ENCODE measurements around the gene WNK2.

The WNK2 gene

DNA sequence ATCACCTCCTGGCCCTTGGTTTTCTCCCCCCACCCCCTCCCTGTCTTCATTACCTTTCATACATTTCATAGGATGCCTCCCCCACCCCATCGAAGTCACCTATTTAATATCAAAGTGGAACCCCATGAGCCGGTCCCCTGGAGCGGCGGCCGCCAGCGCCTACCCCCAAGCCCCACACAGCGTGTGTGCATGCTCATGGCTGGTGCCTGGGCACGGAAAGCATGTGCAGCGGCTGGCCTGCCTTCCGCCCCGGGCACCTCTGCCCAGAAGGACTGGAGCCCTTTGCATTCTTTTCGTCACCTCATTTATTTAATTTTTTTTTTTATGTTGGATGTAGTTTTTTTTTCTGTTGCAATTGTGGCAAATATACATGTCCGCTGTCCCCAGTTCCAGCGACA, 116.2 kb downstream of the WNK2 start:
- DNase-seq, result no peak

DNA sequence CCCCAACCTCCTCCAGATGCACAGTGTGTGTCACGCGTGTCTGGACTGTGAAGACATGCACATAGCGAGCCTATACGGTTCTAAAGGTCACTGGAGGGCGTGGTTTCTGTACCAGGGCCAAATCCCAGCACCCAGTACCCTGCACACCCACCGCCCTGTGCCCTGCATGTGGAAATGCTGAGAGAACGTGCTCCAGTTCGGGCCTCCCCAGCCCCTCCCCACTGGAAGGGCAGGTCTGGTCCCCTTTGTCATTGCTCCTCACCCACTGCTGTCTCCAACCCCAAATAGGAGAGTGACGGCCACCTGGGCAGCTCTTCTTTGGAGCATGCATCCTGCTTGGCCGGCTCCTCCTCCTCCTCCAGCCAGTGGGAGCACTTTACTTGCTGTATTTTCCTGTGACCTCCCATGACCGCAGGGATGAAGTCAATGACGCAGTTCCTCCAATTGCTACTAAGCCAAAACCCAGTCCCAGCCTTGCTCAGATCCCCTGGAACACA, 116.7 kb downstream of the WNK2 start:
- no peak for DNase-seq

GRCh38 chr9:93301291-93301811, 117.4 kb downstream of the WNK2 start:
- no peak for DNase-seq

DNA sequence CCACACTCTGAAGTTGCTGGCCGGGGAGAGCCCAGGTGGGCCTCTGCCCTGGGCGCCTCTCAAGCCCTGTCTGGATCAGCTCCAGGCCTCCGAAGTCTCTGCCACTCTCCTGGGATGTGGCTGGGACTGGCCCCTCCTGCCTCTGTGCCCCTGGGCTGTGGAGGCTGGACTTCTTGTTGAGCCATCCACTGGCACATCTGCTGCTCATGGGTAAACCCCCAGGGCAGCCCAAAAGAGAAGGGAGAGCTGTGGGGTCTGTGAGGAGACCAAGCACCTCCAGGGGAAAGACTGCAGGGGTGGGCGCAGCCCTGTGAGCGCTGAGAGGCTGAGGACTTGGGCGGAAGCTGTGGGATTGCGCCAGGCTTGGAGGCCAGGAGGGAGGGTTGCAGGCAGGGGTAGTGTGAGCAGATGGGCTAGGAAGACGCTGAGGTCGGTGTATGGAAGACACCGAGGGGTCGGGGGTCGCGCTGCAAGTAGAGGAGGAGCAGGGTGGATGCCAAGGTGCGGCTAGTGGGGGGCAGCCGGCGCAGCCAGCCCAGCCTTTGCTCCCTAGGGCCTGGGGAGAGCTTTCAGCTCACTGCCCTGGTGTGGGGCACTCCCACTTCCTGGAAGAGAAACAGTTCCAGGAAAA, 118.1 kb downstream of the WNK2 start:
- DNase-seq, result no peak

DNA sequence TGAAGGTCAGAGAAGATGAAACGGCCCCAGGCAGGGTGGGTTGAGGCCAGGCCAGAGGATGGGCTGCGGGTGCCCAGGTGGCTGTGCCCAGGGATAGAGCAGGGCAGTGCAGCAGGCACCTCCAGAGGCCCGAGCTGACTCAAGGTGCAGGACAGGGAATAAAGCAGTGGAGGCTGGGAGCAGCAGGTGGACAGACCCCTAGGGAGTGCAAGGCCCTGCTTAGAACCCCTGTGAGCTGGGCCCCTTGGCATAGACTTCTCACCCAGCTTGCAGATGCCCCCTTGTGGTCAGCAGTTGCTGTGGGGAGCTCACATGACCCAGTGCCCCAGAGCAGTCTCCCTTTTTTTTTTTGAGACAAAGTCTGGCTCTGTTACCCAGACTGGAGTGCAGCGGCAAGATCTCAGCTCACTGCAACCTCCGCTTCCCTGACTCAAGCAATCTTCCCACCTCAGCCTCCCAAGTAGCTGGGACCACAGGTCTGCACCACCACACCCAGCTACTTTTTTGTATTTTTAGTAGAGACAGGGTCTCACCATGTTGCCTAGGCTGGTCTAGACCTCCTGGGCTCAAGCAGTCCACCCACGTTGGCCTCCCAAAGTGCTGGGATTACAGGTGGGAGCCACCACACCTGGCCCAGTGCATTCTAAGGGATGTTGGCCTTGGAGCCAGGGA, 118.8 kb downstream of the WNK2 start:
- DNase-seq, result no peak

- no peak for DNase-seq
These were observed 119.4 kb downstream of the WNK2 start for GRCh38 chr9:93303258-93303771.

GRCh38 chr9:93303806-93304573, 120.1 kb downstream of the WNK2 start:
- DNase-seq, result no peak

- peak; percentile 8 for DNase-seq
These were observed 120.9 kb downstream of the WNK2 start for GRCh38 chr9:93304574-93305496.

DNA sequence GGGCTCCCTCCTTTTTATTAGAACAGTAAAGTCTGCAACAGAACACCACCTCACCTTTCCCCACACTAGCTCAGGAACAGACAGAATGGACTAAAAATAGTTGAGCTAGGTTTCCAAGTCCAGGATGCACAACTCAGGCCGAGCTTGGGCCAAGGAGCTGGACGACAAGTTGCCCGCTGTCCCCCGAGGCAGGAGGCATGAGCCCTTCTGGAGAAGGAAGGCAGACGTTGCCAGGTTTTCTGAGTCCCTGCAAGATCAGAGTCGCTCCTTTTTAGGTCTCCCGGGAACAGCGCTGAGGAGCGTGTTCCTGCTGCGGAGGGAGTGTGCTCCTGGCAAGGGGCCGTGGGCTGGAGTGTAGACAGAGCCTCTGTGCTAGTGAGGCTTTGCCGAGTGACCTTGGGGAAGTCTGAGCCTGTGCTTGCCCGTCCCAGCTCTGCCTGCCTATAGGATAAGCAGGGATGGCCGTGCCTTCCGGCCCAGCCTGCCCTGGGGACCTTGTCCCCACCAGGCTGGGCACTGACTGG, 121.6 kb downstream of the WNK2 start:
- DNase-seq, result peak; percentile 30

DNA sequence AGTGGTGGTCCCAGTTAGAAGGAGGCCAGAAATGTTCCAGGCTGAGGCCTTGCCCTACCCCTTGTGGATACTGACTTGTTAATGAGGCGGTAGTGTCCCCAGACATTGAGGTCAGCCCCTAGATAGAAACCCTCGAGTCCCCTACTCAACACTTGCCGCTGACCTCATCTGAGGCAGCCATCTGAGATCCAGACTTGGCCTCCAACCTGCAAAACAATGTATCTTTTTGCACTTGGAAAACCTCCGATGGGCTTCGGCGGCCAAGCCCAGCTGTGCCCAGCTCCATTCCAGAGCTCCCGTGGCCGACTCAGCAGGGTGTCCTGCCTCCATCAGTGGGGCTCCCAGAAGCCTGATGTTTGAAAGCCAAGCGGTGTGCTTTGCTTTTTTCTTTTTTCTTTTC, 122.1 kb downstream of the WNK2 start:
- DNase-seq, result no peak

DNA sequence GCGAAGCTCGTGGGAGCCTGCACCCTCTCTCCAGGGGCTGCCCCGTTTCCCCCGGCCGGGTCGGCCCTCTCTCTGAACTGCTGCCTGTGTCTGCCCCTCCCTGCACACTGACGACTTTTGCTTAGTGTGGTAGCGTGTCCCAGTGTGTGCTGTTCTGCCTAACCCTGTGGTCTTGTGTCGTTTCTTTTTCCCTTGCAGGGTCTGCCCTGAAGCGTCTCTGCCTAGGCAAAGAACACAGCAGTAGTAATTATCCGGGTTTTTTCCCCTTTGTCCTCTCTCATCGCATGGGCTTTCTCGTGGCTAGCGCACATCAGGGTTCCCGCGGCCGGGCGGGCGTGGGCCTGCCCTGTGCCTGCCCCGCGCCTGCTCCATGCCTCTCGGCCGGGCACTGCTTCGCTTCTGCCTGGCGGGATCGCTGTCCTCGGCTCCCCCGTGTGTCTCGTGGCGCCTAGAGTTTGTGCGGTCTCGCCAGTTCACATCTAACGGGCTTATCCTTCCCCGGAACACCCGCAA, 122.7 kb downstream of the WNK2 start:
- no peak for DNase-seq

- DNase-seq, result no peak
These were observed 123.7 kb downstream of the WNK2 start for GRCh38 chr9:93307468-93308157.

- DNase-seq, result no peak
These were observed 124.2 kb downstream of the WNK2 start for GRCh38 chr9:93308158-93308602.

- no peak for DNase-seq
These were observed 124.7 kb downstream of the WNK2 start for GRCh38 chr9:93308676-93309075.

GRCh38 chr9:93309889-93310425, 126.0 kb downstream of the WNK2 start:
- no peak for DNase-seq

DNA sequence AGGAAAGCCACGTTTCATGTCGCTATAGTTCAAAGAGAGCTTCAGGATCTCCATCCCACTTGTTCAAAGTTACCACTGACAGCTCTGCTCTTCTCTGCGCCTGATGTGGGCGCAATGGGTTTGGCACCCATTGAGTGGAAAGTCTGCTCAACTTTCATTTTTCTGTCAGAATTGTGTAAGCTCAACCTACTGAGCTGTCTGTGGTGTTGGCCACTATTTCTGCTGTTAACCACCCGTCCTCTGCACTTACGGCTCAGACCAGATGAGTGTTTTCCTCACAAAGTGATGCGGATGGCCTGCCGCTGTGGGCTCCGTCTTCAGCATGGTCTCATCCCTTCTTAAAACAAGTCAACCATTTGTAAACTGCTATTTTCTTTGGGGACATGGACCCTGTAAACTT, 131.2 kb downstream of the WNK2 start:
- DNase-seq, result no peak

DNA sequence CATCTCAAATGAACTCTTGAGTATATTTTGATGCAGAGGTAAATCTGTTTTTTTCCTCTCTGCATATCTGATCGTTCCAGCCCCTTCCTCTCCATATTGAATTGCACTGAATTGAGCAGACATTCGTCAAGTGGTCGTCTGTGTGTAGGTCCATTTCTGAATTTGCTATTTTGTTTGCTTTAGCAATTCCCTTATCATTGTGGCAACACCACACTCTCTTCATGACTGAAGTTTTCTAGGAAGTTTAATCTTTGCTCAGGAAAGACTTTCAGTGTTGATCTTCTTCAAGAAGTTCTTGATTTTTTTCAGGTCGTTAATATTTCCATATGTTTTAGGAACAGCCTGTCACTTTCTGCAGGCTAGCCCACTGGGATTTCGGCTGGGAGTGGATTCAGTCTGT, 132.0 kb downstream of the WNK2 start:
- no peak for DNase-seq

GRCh38 chr9:93316726-93317494, 133.0 kb downstream of the WNK2 start:
- no peak for DNase-seq

GRCh38 chr9:93317495-93318094, 133.7 kb downstream of the WNK2 start:
- no peak for DNase-seq

- peak; percentile 20 for DNase-seq
These were observed 134.5 kb downstream of the WNK2 start for GRCh38 chr9:93318480-93318879.
